GM19238 (cell line): Measurements from ENCODE around the gene FIGNL2.
A peak's percentile ranks its signal among the peaks of the same experiment; 100 is the strongest.
"Not testable (repeated sequence)": the region's sequence is repeated elsewhere in the genome, so short reads cannot be mapped to it uniquely, and the experiment has no call there.

Source experiments
- DNase-seq: peaks from one replicate; pipeline ENCODE4 v3.0.0; 2011; ENCODE audit warnings: low spot score; ENCODE audit not compliant: insufficient read length

The FIGNL2 gene

DNA sequence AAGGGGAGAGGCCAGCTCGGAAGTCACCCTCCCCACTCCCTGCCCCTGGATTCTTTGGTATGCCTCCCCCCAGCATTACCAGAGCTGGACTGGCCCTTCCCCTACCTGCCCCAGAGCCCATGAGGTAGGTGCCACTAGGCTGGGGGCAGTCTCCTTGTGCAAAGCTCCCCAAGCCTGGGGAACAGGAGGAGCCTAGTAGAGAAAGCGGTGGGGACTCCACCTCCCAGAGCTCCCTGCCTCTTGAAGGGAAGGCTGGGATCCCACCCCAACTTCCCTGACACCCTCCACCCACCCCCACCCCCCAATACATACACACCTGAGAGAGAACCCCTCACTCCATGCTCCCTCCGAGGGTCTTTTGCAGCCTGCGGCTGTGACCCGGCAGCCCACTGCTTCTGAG lies 30.4 kb downstream of the FIGNL2 start:
- no peak for DNase-seq

DNA sequence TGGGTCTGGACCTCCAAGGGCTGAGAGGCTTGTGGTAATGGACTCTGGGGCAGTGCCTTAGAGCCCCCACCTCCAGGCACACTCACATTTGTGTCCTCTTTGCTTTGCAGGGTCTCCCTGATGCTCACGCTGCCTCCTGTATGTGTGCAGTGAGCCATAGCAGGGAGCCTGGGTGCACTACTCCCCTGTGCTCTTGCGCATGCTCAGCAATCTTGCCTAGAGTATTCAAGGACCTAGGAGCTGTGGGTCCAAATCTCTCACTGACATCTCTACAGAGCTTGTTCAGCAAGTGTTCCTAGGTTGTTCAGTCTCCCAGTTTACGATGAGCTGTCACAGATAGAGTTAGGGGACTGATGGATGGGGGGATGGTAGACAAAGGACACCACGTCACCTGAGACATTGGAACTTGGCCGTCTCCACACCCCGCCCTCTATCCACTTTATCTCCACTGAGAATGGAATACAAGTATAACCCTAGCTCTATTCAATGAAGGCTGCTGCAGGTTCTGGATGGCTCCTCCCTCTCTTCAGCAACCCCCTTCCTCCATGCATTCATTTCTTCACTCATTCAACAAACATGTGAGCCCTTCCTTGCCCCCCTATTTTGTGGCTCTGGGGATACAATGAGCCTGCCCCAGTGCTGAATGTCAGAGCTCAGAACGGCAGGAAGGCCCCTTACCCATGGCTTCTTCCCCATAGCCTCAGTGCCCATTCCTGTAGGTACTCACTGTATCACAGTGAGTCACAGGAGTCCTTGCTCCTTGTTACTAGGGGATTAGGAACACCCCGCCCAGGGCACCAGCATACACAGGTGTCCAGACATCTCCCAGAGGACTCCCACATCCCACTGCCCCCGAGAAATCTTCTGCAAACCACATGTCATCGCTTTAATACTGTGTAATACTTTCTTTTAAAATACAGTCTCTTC lies 31.2 kb downstream of the FIGNL2 start:
- no peak for DNase-seq

DNA sequence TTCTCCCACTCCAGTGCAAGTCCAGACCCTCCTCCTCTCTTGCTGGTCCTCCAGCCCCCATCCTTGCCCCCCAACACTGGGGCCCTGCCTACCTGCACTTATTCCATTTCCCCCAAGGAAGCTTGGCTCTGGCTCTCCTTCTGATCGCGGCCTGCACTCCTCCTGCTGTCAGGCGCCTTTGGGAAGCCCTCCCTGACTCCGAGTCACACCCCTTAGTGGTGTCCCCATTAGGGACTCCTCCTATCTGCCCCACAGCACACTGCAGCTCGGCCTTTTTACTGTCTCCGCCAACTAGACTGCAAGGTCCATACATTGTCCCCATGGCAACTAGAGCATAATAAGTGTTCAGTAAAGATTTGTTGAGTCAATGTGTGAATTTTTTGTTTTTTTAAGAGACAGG lies 32.9 kb downstream of the FIGNL2 start:
- DNase-seq, result no peak

DNA sequence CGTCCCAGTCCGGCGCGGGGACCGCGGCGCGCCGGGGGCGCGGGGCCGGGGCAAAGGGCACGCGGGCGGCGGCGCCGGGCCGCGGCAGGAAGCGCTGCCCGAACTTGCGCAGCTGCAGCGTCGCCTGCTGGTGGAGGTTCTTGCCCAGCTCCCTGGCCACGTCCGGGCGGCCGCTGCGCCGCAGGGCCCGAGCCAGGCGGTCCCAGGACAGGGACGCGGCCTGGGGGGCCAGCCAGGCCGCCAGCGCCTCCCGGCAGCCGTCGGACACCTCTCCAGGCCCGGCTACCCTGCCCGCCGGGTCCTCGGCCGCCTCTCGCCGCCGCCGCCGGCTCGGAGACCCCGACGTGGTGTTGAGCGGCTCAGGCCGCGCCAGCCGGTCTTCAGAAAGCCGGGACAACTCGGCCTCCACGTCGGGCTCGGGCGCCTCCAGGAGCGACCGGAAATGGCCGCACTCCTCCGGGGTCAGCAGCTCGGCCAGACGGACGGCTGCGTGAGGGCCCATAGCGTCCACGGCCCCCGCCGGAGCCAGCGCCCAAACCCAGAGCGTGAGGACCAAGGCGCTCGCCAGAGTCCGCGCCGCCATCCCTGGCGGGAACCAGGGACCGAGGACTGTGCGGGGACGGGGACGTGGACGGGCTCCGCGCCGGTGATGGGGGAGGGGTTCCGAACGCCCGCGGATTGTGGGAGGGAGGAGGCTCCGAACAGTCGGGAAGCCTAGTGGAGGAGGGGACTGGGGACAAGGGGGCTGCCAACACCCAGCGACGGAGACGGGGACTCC lies 34.0 kb downstream of the FIGNL2 start:
- DNase-seq, result peak; percentile 62

DNA sequence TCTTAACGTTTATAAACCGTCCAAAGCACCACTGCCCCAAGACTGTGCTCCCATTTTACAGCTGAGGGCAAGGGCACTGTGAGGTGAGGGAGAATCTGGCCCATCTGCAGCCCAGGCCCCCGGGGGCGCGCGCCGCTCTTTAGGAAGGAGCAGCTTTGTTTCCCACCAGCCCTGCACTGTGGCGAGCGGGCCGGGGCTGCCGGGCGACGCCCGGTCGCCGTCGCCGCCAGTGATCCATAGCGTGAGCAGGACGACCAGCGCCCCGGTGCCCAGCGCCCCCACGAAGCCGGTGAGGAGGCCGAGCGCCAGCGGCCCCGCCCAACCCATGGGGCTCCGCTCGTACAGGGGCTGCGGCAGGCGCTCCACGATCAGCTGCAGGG lies 34.6 kb downstream of the FIGNL2 start:
- no peak for DNase-seq

DNA sequence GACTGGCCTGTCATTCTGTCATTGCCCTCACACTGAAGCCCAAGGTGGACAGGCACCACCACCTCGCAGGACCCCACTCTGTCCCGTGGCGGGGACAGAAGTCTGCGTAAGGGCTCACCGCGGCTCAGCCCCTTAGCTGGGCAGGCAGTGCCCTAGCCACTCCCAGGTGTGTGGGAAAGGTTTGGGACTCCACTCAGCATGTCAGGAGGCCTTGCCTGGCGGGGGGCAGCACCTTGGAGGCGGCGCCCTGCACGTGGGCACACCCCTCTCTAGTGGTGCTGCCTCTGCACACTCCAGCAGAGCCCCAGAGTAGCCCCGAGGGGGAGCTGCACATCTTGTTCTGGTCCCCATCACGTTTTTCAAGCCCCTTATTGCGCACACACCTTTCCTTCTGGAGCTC lies 35.6 kb downstream of the FIGNL2 start:
- no peak for DNase-seq

DNA sequence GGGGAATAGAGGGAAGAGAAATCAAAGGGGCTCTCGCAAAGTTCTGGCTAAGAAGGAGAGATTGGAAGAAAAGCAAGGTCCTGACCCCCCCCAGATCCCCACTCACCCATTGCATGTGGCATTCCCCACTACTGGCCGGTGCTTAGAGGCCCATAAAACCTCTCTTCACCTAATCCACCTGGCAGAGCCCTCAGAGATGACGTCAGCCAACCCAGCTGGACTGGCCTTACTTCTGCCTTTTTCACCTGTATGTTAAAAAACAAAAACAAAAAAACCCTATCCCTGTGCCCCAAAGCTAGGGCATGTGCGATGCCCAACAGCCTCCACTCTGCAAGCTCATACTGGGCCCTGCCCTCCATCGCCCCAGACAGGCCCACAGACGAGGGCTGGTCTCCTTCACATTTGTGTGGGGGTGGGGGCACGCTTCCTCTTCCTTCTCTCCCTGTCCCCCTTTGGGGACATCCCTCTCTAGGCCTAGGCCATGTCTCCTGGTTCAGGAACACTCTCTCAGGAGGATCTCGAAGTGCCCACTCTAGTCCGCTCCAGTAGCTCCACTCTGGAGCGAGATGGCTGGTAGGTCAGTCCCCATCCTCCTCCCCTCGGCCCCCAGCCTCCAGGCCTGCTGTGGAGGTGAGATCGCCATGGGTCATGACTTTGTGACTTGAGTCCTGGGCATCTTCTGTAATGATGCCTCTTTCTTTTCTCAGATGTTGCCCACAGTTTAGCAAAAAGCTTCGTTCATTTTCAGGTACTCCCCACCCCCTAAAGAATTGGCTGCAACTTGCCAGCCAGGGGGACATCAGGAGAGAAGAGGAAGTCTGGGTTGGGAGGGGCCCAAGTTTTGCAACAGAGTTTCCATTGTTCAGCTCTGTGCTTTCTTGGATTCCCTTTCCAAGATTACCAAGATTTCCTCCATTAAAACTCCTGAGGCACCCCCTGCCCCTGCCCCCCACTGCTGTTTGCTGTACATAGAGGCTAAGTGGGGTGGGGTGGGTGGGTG lies 37.0 kb downstream of the FIGNL2 start:
- DNase-seq, result no peak

DNA sequence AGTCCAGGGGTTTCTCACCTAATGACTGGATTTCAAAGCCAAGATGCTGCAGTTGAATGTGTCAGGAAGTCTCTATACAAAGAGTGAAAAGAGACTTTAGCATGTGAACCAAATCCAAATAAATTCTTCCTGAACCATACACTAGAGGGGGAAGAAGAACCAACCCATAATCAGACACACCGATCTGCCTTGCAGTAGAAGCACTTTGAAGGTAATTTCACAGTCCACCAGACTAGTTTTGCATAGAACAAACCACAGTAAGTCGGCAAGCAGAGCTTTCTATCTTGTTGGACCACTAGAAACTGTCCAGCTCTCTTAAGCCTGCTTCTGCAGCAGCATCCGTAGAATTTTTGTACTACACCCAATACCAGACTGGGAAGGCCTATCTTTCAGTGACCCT lies 39.3 kb downstream of the FIGNL2 start:
- DNase-seq, result no peak

DNA sequence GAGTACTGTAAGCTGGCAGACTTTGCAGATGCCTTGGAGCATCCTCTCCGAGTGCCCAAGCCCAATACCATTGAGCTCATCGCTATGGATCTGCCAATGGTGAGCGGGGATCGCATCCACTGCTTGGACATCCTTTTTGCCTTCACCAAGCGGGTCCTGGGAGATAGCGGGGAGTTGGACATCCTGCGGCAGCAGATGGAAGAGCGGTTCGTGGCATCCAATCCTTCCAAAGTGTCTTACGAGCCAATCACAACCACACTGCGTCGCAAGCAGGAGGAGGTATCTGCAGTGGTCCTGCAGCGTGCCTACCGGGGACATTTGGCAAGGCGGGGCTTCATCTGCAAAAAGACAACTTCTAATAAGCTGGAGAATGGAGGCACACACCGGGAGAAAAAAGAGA lies 41.6 kb downstream of the FIGNL2 start:
- no peak for DNase-seq

DNA sequence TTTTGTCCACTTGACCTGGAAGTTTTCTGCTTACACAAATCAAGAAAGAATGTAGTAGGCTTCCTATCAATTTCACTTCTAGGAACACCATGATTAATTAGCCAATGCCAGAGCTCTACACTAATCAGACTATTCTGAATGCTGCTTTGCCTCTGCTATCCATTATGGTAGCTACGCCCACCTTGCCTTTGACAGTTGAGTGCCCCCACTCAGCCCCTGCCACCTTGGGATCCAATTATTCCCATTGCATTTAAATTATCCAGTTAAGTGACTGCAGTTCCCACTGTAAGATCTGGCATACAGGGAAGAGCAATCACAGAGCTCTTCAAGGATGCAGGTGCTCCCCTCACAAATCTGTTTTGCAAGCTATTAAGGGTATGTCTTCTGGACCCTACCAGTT lies 47.5 kb downstream of the FIGNL2 start:
- no peak for DNase-seq

DNA sequence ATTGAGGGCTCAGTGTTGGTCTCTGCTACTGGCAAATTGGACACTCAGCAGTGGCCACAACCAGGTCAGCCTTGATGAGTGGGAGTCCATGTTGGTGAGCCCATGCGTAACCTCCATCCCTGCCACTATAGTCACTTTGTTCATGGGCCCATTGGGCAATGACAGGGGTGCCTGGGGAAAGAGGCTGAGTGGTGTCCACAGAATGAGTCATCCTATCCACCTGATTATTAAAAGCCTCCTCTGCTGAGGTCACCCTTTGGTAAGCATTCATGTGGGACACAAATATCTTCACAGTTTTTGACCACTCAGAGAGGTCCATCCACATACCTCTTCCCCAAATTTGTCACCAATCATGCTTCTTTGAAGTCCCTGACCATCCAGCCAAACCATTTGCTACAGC lies 50.0 kb downstream of the FIGNL2 start:
- DNase-seq, result no peak

DNA sequence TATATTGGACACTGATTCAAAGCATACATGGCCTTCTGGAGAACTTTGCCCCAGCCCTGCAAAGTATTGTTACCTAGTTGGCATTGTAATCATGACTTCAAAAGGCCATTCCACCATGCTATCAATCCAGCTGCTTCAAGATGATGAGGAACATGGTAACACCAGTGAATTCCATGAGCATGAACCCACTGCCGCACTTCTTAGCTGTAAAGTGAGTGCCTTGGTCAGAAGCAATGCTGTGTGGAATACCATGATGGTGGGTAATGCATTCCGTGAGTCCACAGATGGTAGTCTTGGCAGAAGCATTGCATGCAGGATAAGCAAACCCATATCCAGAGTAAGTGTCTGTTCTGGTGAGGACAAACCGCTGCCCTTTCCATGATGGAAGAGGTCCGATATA lies 50.5 kb downstream of the FIGNL2 start:
- DNase-seq, result not testable (repeated sequence)

DNA sequence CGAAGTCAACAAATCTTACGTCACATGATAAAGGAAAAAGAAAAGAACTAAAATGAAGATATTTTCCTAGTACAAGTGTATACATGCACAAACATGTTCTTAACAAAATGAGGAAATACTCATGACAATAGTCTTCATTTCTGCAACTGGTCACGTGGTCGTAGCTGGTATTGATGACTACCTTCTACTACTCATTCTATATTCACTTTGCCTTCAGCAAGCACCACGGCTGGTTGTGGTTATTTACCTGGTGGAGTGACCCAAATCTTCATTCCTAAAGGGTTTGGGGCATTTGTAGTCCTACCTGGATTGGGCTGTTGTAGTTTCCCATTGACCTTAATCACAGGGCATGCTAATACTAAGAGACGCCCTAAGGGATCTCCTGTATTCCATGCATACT lies 51.2 kb downstream of the FIGNL2 start:
- no peak for DNase-seq

DNA sequence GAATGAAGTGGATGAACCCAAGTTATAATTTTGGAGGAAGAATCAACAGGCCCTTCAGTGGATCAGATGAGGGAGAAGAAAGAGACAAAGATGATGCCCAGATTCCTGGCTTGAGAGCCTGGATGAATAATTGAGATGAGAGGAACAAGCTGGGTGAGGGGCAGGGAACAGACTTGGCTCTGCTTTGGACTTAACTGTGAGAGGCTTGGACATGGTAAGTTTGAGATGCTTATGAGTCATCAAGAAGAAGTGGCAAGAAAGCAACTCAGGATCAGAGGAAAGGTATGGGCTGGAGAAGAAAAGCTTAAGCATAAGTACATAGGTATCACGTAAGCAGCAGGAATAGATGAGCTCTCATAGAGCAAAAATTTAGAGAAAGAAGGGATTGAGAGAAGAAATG lies 55.3 kb downstream of the FIGNL2 start:
- no peak for DNase-seq

DNA sequence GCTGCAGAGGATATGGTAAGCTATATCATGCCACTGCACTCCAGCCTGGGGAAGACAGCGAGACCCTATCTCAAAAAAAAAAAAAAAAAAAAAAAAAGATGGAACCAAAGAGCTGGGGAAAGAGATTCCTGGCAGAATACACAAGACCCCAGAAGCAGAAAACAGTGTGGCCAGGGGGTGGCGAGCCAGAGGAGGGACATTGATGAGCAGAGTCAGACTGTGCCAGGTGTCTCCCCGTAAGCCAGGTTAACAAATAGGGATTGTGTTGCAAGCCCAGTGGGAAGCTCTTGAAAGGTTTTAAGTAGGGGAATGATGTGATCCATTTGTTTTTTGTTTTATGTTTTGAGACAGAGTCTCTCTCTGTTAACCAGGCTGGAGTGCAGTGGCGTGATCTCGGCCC lies 56.1 kb downstream of the FIGNL2 start:
- no peak for DNase-seq

DNA sequence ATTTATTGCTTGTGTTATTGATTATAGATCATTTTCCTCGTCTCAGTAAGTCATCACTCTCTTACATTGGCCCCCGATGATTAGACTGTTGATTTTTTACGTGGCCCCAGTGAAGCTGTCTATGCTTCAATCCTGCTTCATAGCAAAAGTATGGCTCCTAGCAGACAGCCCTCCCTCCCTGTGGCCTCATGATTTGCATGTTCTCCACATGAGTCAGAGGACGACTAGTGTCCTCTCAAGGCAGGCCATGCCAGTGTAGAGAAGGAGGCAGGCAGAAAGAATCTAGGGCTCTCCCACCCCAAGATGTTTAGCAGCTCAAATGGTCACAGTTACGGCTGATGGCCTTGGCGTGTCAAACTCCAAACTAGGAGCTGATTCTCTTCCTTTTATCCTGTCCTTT lies 59.6 kb downstream of the FIGNL2 start:
- DNase-seq, result no peak

DNA sequence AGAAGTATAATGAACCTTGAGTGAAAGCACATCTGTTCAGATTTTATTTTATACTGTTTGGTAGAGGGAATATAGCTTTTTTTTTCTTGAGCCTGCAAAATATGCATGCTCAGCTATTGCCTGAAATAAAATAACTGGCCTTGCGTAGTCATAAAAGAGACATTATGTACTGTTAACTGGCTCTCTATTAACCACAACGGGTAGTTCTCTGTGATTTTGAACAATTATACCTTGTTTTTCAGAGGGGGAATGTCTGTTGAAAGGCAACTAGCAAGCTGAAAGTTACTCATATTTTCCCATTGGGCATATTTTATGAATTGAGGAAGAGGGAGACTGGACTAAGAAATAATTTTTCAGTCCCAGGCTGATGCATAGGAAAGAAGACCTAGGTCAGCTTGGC lies 62.6 kb downstream of the FIGNL2 start:
- DNase-seq, result no peak

DNA sequence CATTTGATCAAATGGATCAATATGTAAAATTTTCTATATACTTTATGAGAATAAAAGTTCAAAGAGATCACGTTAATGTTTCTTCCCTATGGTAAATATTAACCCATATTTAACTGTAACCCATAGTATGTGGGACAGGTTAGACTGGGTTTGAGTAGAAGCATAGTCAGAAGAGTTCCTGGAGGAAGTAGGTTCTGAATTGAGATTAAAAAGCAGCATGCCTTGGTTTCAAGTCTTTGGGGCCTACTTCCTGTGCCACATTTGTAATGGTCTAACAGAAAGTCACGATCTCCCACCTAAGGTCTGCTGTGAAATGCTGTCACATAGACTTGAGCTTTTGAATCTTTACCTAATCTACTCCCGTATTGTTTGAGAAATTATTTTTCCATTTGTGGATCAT lies 63.8 kb downstream of the FIGNL2 start:
- DNase-seq, result no peak

DNA sequence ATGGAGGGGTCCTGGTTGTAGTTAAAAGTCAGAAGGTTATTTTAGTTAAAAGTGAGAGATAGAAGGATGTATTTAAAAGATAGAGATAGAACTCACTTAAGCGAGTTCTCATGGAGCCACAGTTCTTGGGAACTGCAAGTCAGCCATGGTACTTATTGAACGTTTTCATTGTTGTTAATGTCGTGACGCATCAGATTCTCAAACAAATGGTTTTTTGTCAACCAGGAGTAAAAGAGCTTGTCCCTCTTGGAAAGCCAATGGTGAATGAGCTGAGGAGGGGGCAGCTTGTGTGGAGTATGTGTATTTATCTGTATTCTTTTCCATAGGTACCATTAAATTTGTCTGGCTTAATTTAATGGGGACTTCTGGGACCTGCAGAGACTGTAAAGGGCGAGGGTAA lies 68.6 kb downstream of the FIGNL2 start:
- no peak for DNase-seq

DNA sequence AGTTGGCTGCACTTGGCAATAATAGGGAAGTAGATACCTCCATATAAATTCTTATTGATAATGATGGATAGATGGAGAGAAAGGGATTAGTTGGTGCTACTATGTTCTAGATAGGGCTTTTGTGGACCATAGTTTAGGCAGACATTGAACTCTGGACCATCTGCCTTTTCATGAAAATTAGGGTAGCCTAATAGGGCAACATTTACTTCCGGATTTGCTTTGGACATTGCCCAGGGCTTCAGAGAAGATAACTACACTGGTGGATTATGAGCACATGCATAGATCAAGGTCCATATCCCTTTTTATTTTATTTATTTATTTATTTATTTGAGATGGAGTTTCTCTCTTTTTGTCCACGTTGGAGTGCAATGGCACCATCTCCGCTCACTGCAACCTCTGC lies 70.5 kb downstream of the FIGNL2 start:
- no peak for DNase-seq

DNA sequence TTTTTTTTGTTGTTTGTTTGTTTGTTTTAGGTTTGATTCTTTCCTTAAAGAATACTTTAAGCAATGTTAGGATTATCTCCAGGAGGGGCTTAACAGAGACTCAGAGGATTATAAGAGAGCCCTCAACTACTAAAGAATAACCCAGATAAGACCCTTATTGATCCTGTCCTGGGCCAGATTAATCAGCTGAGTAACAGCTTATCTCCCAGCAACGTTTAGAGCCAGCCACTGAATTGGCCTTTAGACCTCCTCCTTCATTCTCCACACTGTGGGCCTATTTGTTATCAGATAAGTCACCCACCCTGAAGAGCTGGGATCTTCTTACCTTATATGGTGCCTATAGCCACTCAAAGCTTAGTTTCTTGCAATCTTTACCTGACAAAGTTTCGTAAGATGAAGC lies 71.1 kb downstream of the FIGNL2 start:
- no peak for DNase-seq

DNA sequence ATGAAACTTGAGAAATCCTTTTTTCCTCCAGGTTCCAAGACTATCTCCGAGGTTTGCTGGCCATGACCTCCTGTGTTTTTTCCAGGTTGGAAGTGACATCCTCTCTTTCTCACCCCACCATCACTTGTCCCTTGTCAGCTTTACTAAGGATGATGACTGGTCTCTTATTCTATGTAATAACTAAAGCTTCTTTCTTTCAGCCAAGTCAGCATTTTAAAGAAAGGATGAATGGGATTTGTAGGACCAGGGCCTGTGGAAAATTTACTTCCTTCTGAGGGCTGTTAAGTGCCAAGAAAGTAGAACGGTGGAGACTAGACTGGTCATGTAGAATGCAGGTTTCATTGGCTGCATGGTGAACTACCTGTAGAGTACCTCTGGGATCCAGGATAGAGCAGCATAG lies 73.6 kb downstream of the FIGNL2 start:
- no peak for DNase-seq
